A549 (cell line): Measurements from ENCODE around the gene ACO2.

ENCODE experiments used
- CHD4 ChIP-seq: fragments of 200-600 bp; sonication (generic); IDR thresholded peaks from 2 replicates; pipeline ENCODE4 v1.6.1; 2016; ENCODE audit warnings: antibody characterized with exemption, mild to moderate bottlenecking, borderline replicate concordance
- EP300 ChIP-seq, 2 experiments: fragments of >200 bp; sonication (Bioruptor Twin); formaldehyde crosslinking; IDR thresholded peaks; 2 replicates in 1 of 2; 3 replicates in 1 of 2; pipeline ENCODE4 v1.6.1; 2016 to 2017
- HOXA7 ChIP-seq: fragments of 250-450 bp; sonication (Bioruptor Pico); IDR thresholded peaks from 2 replicates; pipeline ENCODE4 v1.5.0; 2020; ENCODE audit warnings: mild to moderate bottlenecking, moderate library complexity
- JUNB ChIP-seq: fragments of >200 bp; sonication (Bioruptor Twin); formaldehyde crosslinking; IDR thresholded peaks from 2 replicates; pipeline ENCODE4 v1.6.1; 2016
- MAX ChIP-seq: IDR thresholded peaks from 2 replicates; pipeline ENCODE4 v1.6.1; 2012
- MYC ChIP-seq: IDR thresholded peaks from 2 replicates; pipeline ENCODE4 v1.6.1; 2012; ENCODE audit warnings: mild to moderate bottlenecking, inconsistent platforms, low read length, improper control_type of control experiment, borderline replicate concordance
- RAD21 ChIP-seq, 2 experiments: fragments of >200 bp in 1 of 2; sonication (Bioruptor Twin) in 1 of 2; formaldehyde crosslinking in 1 of 2; IDR thresholded peaks in 1 of 2; conservative IDR thresholded peaks in 1 of 2; 2 replicates in 1 of 2; 3 replicates in 1 of 2; pipeline ENCODE4 v1.6.1; 2012 to 2018; ENCODE audit warnings: inconsistent platforms in 1 of 2
- RFX5 ChIP-seq: fragments of 450-650 bp; IDR thresholded peaks from 2 replicates; pipeline ENCODE4 v1.7.1; 2014; ENCODE audit warnings: antibody characterized with exemption, mild to moderate bottlenecking, moderate library complexity
- USF2 ChIP-seq: fragments of 450-650 bp; IDR thresholded peaks from 2 replicates; pipeline ENCODE4 v1.6.1; 2014; ENCODE audit warnings: antibody characterized with exemption
- TF ChIP-seq, protein P1 (sequence below): fragments of >200 bp; sonication (Bioruptor Twin); formaldehyde crosslinking; IDR thresholded peaks from 3 replicates; pipeline ENCODE4 v1.5.1; 2016

DNA sequence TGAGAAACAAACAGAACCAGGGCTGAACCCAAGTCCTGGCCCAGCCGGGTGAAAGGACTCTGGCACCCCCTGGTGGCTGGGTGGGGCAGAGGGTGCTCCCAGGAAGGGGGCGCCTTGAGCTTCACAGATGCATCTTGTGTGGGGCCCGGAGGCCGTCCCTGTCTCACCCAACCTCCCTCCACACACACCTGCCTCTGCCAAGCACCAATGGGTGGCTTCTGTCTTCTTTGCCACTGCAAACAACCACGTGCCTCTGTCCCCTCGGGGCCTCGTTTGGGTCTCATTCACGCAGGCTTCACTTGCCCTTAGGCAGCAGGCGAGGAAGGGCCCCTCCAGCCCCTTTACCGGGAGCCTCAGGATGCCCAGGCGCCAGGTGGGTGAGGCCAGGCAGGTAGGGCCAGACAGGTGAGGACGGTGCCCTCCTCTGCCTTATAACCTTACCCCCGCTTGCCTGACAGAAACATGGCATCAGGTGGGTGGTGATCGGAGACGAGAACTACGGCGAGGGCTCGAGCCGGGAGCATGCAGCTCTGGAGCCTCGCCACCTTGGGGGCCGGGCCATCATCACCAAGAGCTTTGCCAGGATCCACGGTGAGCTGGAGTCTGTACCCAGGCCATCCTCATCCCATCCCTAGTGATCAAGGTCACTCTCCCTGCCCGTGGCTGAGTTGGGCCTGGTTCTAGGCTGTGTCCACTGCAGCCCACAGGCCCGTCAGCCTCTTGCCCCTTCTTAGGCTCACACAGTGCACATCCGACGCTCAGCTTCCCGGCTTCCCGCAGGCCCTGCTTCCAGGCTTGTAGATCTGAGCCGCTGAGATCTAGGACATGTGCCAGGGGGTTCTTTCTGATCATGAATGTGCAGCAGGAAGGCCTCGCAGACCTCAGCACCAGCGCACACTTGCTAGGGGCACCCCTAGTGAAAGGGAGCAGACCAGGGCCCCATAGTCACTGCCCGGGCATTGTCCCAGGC lies 58.2 kb downstream of the ACO2 start:
- TF ChIP-seq MYC (no peak), MAX (no peak), RFX5 (no peak), USF2 (no peak), CHD4 (no peak), JUNB (no peak), EP300 (IDR thresholded peaks at IDR 0.05) (no peak), RAD21 (conservative IDR thresholded peaks at IDR 0.05 in 1 of 2, IDR thresholded peaks at IDR 0.05 in 1 of 2) (peak; percentile 49 to 50), HOXA7 (CRISPR knock-in tag) (no peak)
- TF ChIP-seq, protein P1, sequence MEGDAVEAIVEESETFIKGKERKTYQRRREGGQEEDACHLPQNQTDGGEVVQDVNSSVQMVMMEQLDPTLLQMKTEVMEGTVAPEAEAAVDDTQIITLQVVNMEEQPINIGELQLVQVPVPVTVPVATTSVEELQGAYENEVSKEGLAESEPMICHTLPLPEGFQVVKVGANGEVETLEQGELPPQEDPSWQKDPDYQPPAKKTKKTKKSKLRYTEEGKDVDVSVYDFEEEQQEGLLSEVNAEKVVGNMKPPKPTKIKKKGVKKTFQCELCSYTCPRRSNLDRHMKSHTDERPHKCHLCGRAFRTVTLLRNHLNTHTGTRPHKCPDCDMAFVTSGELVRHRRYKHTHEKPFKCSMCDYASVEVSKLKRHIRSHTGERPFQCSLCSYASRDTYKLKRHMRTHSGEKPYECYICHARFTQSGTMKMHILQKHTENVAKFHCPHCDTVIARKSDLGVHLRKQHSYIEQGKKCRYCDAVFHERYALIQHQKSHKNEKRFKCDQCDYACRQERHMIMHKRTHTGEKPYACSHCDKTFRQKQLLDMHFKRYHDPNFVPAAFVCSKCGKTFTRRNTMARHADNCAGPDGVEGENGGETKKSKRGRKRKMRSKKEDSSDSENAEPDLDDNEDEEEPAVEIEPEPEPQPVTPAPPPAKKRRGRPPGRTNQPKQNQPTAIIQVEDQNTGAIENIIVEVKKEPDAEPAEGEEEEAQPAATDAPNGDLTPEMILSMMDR, result peak; percentile 68
